HG02885 (cell line): ENCODE data around the gene SLC22A7.
"Not testable (repeated sequence)": the region's sequence is repeated elsewhere in the genome, so short reads cannot be mapped to it uniquely, and the experiment has no call there.

ENCODE experiments used
- ATAC-seq: cut with Tn5 transposase; IDR thresholded peaks from one replicate; pipeline ENCODE4 v1.9.1; 2021; ENCODE audit warnings: mild to moderate bottlenecking; ENCODE audit not compliant: unreplicated experiment, poor library complexity

SLC22A7 gene

DNA sequence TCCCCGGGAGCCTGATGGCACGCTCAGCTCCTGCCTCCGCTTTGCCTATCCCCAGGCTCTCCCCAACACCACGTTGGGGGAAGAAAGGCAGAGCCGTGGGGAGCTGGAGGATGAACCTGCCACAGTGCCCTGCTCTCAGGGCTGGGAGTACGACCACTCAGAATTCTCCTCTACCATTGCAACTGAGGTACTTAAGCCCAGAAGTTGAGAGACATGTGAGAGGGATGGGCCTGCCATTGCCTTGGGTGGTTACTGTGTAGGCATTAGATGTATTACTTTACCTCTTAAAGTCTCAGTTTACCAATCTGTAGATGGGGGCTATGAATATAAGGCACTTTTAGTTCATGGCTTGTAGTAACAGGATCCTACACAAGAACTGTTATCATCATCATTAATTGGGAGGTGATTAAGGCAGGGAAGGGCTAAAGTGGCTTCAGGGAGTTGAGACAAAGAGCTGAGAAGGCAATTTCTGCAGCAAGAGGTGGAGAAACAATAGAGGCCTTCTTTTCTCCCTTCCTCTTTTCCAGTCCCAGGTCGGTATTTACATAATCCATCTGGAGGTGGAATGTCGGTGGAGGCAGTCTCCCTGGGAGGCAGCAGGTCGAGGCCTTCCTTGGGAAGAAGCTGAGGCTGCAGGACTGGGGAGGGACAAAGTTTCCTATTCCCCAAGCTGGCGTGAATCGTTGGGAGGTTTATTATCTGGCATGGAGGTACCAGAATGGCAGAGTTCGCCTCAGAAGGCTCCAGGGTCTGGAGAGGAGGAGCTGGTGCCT, 691 bp downstream of the SLC22A7 start:
- no peak for ATAC-seq

DNA sequence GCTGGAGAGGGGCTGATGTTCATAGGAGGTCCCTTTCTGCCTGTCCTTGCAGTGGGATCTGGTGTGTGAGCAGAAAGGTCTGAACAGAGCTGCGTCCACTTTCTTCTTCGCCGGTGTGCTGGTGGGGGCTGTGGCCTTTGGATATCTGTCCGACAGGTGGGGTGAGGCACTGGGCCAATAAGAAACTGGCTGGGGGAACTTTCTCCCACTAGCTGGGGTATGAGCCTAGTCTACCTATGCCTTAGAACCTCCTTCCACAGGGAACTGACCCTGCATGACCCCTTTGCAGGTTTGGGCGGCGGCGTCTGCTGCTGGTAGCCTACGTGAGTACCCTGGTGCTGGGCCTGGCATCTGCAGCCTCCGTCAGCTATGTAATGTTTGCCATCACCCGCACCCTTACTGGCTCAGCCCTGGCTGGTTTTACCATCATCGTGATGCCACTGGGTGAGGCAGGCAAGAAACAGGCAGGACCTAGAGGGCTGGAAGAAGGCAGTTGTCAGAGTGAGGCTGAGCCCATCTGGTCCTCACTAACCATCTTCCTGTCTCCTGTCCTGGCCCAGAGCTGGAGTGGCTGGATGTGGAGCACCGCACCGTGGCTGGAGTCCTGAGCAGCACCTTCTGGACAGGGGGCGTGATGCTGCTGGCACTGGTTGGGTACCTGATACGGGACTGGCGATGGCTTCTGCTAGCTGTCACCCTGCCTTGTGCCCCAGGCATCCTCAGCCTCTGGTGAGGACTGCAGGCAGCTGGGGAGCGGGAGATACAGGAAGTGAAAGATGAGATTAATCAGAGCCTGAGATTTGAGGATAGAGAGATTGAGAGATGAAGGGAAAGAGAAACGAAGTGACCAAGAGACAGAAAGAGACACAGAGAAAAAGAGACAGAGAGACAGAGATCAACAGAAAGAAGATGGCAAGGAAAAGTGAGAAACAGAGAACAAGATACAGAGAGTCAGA, 1.6 kb downstream of the SLC22A7 start:
- ATAC-seq, result no peak

DNA sequence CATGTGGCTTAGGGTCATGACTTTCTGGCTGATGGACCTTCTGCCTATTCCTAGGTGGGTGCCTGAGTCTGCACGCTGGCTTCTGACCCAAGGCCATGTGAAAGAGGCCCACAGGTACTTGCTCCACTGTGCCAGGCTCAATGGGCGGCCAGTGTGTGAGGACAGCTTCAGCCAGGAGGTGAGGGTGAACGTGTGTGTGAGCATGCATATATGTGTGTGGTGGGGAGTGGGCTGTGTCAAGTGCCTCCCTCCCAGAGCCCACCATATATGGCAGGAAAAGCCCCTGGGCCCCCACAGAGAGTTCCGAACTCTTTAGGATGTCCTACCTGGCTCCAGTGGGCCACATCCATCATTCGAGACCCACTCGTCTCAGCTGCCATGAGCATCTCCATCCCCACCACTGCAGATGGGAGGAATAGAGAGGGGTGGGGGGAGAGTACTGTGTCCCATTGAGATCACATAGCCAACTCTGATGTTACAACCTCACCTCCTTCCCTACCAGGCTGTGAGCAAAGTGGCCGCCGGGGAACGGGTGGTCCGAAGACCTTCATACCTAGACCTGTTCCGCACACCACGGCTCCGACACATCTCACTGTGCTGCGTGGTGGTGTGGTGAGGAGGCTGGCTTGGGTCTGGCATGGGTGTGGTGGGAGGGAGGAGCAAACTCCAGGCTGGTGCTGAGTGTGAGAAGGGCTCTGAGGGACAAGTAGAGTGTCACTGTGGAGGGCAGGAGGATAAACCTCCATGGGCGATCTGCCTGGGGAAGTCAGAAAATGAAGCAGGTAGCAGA, 3.2 kb downstream of the SLC22A7 start:
- ATAC-seq, result no peak

- no peak for ATAC-seq
These were observed 4.1 kb downstream of the SLC22A7 start for GRCh38 chr6:43302126-43302525.

GRCh38 chr6:43303006-43303405, 4.9 kb downstream of the SLC22A7 start:
- ATAC-seq, result not testable (repeated sequence)

DNA sequence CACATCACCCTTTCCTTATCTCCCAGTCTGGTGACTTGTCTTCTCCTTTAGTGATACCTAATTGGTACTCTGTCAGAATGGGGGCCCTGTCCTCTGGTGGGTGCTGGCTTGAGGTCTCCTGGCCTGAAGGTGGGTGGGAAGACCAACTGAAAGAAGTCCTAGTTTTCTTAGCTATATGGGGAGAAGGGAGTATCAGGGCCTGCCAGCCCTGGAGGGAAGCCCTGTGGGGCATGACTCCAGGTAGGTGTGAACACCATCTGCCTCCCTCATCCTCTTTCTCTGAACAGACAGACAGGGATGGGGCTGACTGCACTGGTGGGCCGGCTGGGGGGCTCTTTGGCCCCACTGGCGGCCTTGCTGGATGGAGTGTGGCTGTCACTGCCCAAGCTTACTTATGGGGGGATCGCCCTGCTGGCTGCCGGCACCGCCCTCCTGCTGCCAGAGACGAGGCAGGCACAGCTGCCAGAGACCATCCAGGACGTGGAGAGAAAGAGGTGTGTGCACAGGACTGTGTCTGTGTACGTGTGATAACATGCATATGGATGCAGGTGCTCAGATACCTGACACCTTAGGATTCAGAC, 5.8 kb downstream of the SLC22A7 start:
- ATAC-seq, result no peak

- no peak for ATAC-seq
These were observed 6.3 kb downstream of the SLC22A7 start for GRCh38 chr6:43304361-43304760.

GRCh38 chr6:43304882-43305281, 6.8 kb downstream of the SLC22A7 start:
- no peak for ATAC-seq

DNA sequence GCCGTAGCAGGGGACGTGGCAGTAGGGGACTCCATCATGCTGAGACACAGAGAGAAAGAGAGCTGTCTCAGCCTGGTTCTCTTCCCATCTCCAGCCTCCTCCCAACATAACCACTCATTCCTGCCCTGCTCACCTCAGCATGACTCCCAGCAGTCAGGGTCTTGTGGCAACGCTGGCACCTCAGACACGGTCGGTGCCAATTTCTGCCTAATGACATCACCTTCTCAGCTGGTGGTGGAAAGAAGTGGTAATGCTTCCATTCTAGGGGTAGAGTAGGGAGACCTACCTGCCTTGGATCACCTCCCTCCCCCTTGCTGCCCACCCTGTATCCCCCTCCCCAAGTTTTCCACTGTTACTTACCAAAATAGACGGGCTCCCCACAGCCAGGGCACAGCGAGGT, 8.0 kb downstream of the SLC22A7 start:
- ATAC-seq, result no peak

- ATAC-seq, result no peak
These were observed 9.5 kb downstream of the SLC22A7 start for GRCh38 chr6:43307451-43308100.

GRCh38 chr6:43308101-43308989, 10.3 kb downstream of the SLC22A7 start, which contains the start of gene CRIP3:
Gene CRIP3, minus strand, starts transcription at chr6:43308826. Its CDS starts 34 bp downstream, at chr6:43308792.
- ATAC-seq, result peak; percentile 73

DNA sequence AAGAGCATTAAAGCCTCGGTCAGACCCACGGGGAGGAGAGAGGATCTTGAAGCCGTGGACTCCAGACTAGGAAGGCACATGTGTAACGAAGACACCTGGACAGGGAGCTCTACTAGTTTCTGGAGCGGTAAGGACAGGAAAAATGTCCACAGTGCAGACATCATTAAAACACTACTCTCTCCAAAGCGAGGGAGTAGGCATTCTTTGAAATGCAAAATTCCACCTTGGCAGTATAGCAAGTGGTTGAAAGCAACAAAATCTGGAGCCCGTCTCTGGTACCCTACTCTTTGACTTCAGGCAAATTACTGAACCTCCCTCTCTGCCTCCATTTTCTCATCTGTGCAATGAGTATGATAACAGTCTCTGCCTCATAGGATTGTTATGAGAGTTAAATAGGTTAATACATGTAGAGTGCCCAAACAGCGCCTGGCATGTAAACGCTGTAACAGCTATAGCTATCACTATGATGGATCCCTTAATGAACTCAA, 11.0 kb downstream of the SLC22A7 start:
- ATAC-seq, result no peak

DNA sequence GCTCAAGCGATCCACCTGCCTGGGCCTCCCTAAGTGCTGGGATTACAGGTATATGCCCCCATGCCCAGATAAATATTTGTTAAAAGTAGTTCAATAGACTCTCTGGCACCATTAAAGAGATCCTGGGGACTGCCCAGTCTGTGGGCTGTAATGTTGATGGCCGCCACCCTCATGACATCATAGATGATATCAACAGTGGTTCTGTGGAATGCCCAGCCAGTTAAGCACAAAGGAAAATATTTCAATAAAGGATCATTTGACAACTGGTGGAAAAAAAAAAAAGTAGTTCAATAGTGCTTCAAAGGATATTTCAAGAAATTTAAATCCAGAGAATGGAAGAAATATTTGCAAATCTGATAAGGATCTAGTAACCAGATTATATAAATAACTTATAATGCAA, 12.1 kb downstream of the SLC22A7 start:
- ATAC-seq, result no peak

DNA sequence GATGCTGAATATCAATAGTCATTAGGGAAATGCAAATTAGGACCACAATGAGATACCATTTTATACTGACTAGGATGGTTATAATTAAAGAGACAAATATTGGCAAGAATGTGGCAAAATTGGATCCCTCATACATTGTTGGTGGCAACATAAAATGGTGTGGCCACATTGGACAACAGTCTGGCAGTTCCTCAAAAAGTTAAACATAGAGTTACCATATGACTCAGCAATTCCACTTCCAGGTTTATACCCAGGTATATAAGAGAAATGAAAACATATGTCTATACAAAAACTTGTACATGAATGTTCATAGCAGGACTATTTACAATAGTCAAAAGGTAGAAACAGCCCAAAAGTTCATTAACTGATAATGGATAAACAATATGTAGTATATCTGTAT, 12.6 kb downstream of the SLC22A7 start:
- no peak for ATAC-seq

- no peak for ATAC-seq
These were observed 13.6 kb downstream of the SLC22A7 start for GRCh38 chr6:43311666-43312065.

DNA sequence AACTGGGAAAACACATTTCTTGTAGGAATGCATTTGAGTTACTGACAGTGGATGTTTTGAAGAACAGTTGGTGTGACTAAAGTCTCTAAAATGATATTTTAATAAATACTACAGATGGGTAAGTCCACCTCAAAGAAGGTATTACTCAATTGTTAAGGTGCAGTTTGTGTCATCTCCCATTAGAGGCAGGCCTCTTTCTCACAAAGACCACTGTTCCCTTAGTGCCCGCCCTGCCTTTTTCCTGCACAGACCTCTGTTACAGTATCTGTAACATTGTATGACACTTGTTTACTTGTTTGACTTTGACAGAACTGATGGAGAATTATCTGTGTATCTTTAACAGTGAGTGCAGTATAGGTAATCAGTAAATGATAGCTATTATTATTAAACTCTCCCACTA, 15.8 kb downstream of the SLC22A7 start:
- ATAC-seq, result no peak

GRCh38 chr6:43318011-43318410, 20.0 kb downstream of the SLC22A7 start:
- ATAC-seq, result no peak

GRCh38 chr6:43325876-43326275, 27.8 kb downstream of the SLC22A7 start:
- no peak for ATAC-seq
